Measurements from ENCODE around the gene HPSE2.

Gene HPSE2

GRCh38 chr10:98587156-98587837 is 648.4 kb downstream of the HPSE2 start:
- TF ChIP-seq TCF12 (IDR thresholded peaks at IDR 0.05; ENCODE audit: low read depth) (no peak), EP300 (IDR thresholded peaks at IDR 0.05; ENCODE audit: borderline replicate concordance) (no peak), TEAD4 (IDR thresholded peaks at IDR 0.05) (no peak), CREB1 (IDR thresholded peaks at IDR 0.05; ENCODE audit: low read depth) (no peak), TAF1 (IDR thresholded peaks at IDR 0.05; ENCODE audit: low read depth) (no peak), MAX (IDR thresholded peaks at IDR 0.05) (no peak), YY1 (IDR thresholded peaks at IDR 0.05; ENCODE audit: low read depth) (no peak), FOXM1 (IDR thresholded peaks at IDR 0.05; ENCODE audit: borderline replicate concordance, low read depth) (no peak), ZBTB7A (IDR thresholded peaks at IDR 0.05; ENCODE audit: low read depth) (no peak), CEBPB (IDR thresholded peaks at IDR 0.05) (no peak), NFIC (IDR thresholded peaks at IDR 0.05) (no peak)

- TF ChIP-seq REST (IDR thresholded peaks at IDR 0.05; ENCODE audit: low read depth) (no peak), MAX (IDR thresholded peaks at IDR 0.05) (no peak)
Observed at GRCh38 chr10:98586096-98586495, 649.6 kb downstream of the HPSE2 start.

- TF ChIP-seq CREB1 (IDR thresholded peaks at IDR 0.05; ENCODE audit: low read depth): no peak
- TF ChIP-seq MAX (IDR thresholded peaks at IDR 0.05): no peak
- TF ChIP-seq TEAD4 (IDR thresholded peaks at IDR 0.05): no peak
- TF ChIP-seq USF1 (IDR thresholded peaks at IDR 0.05): no peak
- no peak for TF ChIP-seq EP300 (IDR thresholded peaks at IDR 0.05; ENCODE audit: borderline replicate concordance)
- TF ChIP-seq RAD21 (IDR thresholded peaks at IDR 0.05; ENCODE audit: low read depth): no peak
- TF ChIP-seq NFIC (IDR thresholded peaks at IDR 0.05): no peak
- no peak for TF ChIP-seq TAF1 (IDR thresholded peaks at IDR 0.05; ENCODE audit: low read depth)
- no peak for TF ChIP-seq CEBPB (IDR thresholded peaks at IDR 0.05)
- TF ChIP-seq EGR1 (IDR thresholded peaks at IDR 0.05): no peak
- no peak for TF ChIP-seq TCF12 (IDR thresholded peaks at IDR 0.05; ENCODE audit: low read depth)
- TF ChIP-seq REST (IDR thresholded peaks at IDR 0.05; ENCODE audit: low read depth): no peak
- no peak for TF ChIP-seq YY1 (IDR thresholded peaks at IDR 0.05; ENCODE audit: low read depth)
Observed at GRCh38 chr10:98582363-98582762, 653.3 kb downstream of the HPSE2 start.

- TF ChIP-seq EP300 (IDR thresholded peaks at IDR 0.05; ENCODE audit: borderline replicate concordance): no peak
- TF ChIP-seq EGR1 (IDR thresholded peaks at IDR 0.05): no peak
- no peak for TF ChIP-seq NFIC (IDR thresholded peaks at IDR 0.05)
- TF ChIP-seq CEBPB (IDR thresholded peaks at IDR 0.05): no peak
- no peak for TF ChIP-seq USF1 (IDR thresholded peaks at IDR 0.05)
- no peak for TF ChIP-seq TCF12 (IDR thresholded peaks at IDR 0.05; ENCODE audit: low read depth)
- no peak for TF ChIP-seq CREB1 (IDR thresholded peaks at IDR 0.05; ENCODE audit: low read depth)
- no peak for TF ChIP-seq TAF1 (IDR thresholded peaks at IDR 0.05; ENCODE audit: low read depth)
- no peak for TF ChIP-seq RAD21 (IDR thresholded peaks at IDR 0.05; ENCODE audit: low read depth)
- no peak for TF ChIP-seq MAX (IDR thresholded peaks at IDR 0.05)
- no peak for TF ChIP-seq ZBTB7A (IDR thresholded peaks at IDR 0.05; ENCODE audit: low read depth)
- TF ChIP-seq FOXM1 (IDR thresholded peaks at IDR 0.05; ENCODE audit: borderline replicate concordance, low read depth): no peak
- no peak for TF ChIP-seq TEAD4 (IDR thresholded peaks at IDR 0.05)
- no peak for TF ChIP-seq REST (IDR thresholded peaks at IDR 0.05; ENCODE audit: low read depth)
- TF ChIP-seq YY1 (IDR thresholded peaks at IDR 0.05; ENCODE audit: low read depth): no peak
Observed at GRCh38 chr10:98577578-98577977, 658.1 kb downstream of the HPSE2 start.
